Stimulated activated naive B cell treated with anti-CD40 and anti-IgM and Interleukin-4, amounts not matched to agents 10 μg/mL and 1 μg/mL and 100 μg/mL, for 72 hours (primary cell): Measurements from ENCODE around the gene ISG15.

Experiments
- ATAC-seq, 2 donors: fragments of 150-1000 bp; cut with Tn5 transposase; replicated peaks; 2 replicates each; pipeline ENCODE4 v1.10.0; 2021; ENCODE audit warnings: moderate library complexity in 1 of 2
- DNase-seq: peaks from one replicate; pipeline ENCODE4 v3.0.0; 2021
- H3K27ac Mint-ChIP-seq: one replicate; pipeline ENCODE4 v1.8.0; 2022; ENCODE audit warnings: mild to moderate bottlenecking, mixed read lengths
- H3K27me3 Mint-ChIP-seq, 2 donors: one replicate each; pipeline ENCODE4 v1.8.0; 2022; ENCODE audit warnings: mixed read lengths in 2 of 2
- H3K36me3 Mint-ChIP-seq, 2 donors: one replicate each; pipeline ENCODE4 v1.8.0; 2022; ENCODE audit warnings: mixed read lengths in 2 of 2, mild to moderate bottlenecking in 1 of 2
- H3K4me1 Mint-ChIP-seq, 2 donors: one replicate each; pipeline ENCODE4 v1.8.0; 2022; ENCODE audit warnings: mixed read lengths in 2 of 2, mild to moderate bottlenecking in 1 of 2
- H3K4me3 Mint-ChIP-seq, 2 donors: one replicate each; pipeline ENCODE4 v1.8.0; 2022; ENCODE audit warnings: mild to moderate bottlenecking in 2 of 2, mixed read lengths in 2 of 2, moderate library complexity in 1 of 2
- H3K9me3 Mint-ChIP-seq, 2 donors: one replicate each; pipeline ENCODE4 v1.8.0; 2022; ENCODE audit warnings: mixed read lengths in 2 of 2, mild to moderate bottlenecking in 1 of 2

The ISG15 gene

DNA sequence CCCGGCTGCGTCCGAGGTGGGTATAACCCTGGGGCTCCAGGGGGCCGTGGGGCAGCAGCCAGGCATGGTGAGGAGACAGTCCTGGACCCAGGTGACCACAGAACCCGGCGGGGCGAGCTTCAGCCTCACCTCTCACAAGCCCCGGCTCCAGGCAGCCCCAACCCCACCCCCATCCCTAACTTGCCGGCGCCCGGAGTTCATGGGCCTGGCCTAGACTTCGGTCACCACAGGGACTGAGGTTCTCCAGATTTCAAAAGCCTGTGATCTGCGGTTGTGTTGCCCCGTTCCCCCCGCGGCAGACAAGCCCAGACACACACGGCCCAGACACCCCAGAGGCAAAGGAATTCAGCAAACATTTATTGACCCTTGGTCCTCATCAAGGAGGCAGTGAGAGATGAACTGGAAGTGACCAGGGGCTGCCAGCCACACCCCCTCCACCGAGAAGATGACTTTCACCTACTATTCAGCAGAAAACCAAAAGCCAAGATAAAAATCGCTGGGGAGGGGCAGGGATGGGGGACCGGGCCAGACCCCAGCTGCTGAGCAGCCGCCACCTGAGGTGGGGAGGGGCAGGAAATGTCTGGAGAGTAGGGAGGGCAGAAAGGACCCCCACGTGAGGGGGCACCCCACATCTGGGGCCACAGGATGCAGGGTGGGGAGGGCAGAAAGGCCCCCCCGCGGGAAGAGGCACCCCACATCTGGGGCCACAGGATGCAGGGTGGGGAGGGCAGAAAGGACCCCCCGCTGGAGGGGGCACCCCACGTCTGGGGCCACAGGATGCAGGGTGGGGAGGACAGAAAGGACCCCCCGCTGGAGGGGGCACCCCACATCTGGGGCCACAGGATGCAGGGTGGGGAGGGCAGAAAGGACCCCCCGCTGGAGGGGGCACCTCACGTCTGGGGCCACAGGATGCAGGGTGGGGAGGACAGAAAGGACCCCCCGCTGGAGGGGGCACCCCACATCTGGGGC lies 17.3 kb upstream of the ISG15 start:
- DNase-seq: no peak
- H3K9me3 Mint-ChIP-seq: peaks cover 3 to 5% of the 10 kb centered on the region in 2 donors
- peaks cover 44 to 71% of the 10 kb centered on the region in 2 donors for H3K27me3 Mint-ChIP-seq
- no peak for ATAC-seq
- no peak overlapping the region for H3K27ac Mint-ChIP-seq
- H3K4me3 Mint-ChIP-seq: no peak overlapping the region
- peaks cover 0 to 3% of the 10 kb centered on the region in 2 donors for H3K36me3 Mint-ChIP-seq
- H3K4me1 Mint-ChIP-seq: peaks cover 12 to 19% of the 10 kb centered on the region in 2 donors

DNA sequence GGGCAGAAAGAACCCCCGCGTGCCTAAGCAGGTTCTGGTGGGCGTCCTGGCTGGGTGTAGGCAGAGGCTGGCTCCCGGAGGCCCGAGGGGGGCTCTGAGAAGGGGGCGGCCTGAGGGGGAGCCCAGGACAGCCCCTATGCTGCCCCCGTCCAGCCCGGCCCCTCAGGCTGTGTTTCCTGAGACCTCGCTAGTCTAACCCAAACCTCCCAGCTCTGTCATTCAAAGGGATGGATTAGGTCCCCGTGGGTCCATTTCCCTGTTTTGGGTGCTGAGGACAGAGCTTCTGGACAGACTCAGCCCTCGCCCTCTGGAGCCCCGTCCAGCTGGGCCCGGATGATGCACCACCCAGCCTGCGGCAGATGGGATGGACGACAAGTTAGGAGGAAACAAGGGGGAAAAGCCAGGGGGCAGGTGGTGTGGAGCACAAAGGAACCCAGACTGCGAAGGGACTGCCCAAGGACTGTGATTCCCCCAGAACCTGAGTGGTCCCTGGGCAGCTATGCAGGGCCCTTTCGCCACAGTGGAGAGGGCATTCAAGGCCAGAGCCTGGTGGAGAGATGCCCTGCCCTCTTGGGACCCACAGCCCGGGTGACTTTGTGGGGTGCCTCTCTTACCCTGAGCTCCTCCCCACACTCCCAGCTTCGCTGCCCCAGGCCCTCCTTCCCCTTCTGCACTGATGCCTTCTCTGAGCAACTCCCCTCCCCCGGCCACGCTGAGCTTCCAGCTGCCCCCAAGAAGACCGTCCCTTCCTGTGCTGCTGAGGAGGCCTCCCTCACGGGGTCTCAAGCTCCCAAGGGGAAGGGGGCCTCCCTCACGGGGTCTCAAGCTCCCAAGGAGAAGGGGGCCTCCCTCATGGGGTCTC lies 16.2 kb upstream of the ISG15 start:
- DNase-seq (no peak), ATAC-seq (no peak)
- Mint-ChIP-seq H3K27me3 (peaks cover 38 to 65% of the 10 kb centered on the region in 2 donors), H3K4me3 (peak overlapping the region in 1 of 2 donors; percentile 8), H3K9me3 (peaks cover under 1 to 3% of the 10 kb centered on the region in 2 donors), H3K4me1 (peaks cover 11 to 25% of the 10 kb centered on the region in 2 donors), H3K27ac (peak overlapping the region; percentile 62), H3K36me3 (no peaks in the 10 kb centered on the region)

DNA sequence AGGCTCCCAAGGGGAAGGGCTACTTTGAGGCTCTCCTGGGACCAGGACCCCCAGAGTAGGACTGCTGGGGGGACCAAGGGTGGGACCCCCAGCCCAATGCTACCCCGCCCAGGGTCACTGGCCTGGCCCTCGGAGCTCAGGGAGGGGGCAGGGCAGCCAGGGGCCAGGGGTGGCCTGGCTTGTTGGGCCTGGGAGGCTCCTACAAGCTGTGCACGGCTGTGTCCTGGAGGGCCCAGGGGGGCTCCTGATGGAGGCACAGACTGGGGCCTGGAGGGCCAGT lies 15.6 kb upstream of the ISG15 start:
- Mint-ChIP-seq H3K4me1 (peaks cover 9 to 22% of the 10 kb centered on the region in 2 donors), H3K27ac (peak overlapping the region; percentile 62), H3K36me3 (no peaks in the 10 kb centered on the region), H3K9me3 (peaks cover 0 to under 1% of the 10 kb centered on the region in 2 donors), H3K4me3 (no peak overlapping the region), H3K27me3 (peaks cover 36 to 61% of the 10 kb centered on the region in 2 donors)
- no peak for DNase-seq
- ATAC-seq: no peak

DNA sequence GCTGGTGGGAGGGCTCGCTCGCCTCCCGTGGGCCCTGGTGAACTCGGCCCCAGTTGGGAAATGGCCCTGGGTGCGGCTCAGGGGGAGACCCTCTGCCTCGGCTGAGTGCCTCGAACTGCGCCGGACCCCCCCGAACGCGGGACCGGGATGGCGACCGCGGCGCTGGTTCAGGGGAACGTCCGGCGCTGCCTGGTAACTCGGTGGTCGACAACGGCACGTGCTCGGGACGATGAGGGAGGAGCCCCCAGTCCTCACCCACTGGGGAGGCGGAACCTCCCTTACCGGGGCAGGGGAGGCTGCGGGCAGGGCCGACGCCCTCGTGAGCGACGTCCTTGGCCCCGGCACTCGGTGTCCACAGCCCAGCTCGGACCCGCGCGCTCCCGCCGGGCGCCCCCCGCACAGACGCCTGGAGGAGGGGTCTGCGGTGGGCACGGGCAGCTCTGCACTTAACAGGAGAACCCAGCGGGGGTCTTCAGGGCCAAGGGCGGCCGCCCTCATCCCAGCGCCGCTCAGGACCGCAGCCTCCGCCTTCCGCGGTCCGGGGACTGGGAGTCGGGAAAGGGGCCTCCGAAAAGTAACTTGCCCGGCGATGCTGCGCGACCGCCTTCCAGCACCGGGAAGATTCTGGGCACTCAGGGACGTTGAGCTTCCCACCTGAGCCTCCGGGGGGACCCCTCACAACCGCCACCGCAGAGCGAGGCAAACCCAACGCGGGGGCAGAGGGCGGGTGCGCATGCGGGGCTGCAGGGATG lies 15.1 kb upstream of the ISG15 start:
- no peak for DNase-seq
- no peaks in the 10 kb centered on the region for H3K9me3 Mint-ChIP-seq
- peaks cover 9 to 21% of the 10 kb centered on the region in 2 donors for H3K4me1 Mint-ChIP-seq
- no peak for ATAC-seq
- no peak overlapping the region for H3K27ac Mint-ChIP-seq
- H3K36me3 Mint-ChIP-seq: no peaks in the 10 kb centered on the region
- H3K27me3 Mint-ChIP-seq: peaks cover 39 to 60% of the 10 kb centered on the region in 2 donors
- peak overlapping the region; percentile 53 to 56 for H3K4me3 Mint-ChIP-seq

DNA sequence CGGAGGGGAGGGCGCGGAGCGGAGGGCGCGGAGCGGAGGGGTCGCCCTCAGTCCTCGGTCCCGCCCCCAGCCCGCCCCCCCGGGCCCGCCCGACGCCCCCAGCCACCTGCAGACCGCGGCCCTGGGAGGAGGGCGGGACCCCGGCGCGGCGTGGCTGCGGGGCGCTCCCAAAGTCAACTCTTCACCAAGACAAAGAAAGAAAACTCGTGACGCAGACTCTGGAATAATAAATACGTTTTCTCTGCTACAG lies 14.6 kb upstream of the ISG15 start:
- peaks cover 9 to 21% of the 10 kb centered on the region in 2 donors for H3K4me1 Mint-ChIP-seq
- ATAC-seq: no peak

DNA sequence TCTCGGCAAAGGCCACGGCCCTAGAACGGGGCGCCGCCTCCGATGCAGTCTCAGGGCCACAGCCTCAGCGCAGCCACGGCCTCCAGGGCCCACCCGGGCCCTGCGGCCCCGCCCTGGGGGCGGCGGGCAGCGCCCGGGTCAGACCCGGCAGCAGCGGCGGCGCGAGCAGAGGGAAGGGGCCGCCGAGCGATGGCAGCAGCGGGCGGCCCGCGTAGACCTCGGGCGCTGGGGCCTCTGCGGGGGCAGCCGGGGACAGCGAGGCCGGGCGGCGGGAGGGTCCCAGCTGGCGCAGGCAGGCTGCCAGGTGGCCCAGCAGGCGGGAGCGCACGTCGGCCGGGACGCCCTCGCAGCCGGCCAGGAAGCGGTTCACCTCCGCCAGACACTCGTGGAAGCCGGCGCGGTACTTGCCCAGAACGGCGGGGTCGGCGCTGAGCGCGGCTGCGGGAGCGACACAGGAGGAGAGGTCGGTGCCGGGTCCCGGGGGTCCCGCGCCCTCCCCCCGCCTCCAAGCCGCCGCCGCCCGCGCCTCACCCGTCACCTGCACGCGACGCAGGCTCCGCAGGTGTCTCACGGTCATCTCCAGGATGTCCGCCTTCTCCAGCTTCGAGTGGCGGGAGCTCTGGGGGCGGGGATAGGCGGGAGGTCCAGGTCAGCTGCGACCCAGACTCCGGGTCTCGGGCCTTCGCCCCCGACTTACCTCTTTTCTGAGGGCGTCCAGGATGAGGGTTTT lies 14.1 kb upstream of the ISG15 start:
- Mint-ChIP-seq H3K27me3 (peaks cover 45 to 62% of the 10 kb centered on the region in 2 donors), H3K9me3 (no peaks in the 10 kb centered on the region), H3K27ac (no peak overlapping the region), H3K4me3 (peak overlapping the region in 1 of 2 donors; percentile 35), H3K4me1 (peaks cover 8 to 21% of the 10 kb centered on the region in 2 donors), H3K36me3 (no peaks in the 10 kb centered on the region)
- peak in 1 of 2 donors; percentile 3 for ATAC-seq
- DNase-seq: no peak

More for the DNA sequence above, 14.6 kb upstream of the ISG15 start:
- Mint-ChIP-seq H3K27ac (no peak overlapping the region), H3K27me3 (peaks cover 43 to 59% of the 10 kb centered on the region in 2 donors), H3K36me3 (no peaks in the 10 kb centered on the region), H3K4me3 (no peak overlapping the region), H3K9me3 (no peaks in the 10 kb centered on the region)
- DNase-seq: no peak

DNA sequence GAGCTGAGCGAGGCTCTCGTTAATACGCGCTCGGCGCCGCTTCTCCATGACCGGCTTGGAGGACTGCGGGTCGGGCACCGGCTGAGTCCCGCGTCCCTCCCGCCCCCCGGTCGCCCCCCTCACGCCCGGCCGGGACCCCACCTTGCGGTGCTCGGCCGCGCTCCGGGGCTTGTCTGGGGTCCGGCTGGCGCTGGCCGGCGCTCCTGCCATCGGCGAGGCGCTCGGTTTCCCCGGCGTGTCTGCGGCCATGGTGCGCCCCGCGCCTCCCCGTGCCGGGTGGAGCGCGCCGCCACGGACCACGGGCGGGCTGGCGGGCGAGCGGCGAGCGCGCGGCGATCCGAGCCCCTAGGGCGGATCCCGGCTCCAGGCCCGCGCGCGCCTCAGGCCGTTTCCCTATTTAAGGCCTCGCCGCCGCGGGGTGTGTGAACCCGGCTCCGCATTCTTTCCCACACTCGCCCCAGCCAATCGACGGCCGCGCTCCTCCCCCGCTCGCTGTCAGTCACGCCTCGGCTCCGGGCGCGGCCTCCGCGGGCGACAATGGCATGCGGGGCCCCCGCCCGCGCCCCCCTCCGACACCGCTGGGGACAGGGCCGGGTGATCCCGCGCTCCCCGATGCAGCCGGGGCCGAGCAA lies 13.5 kb upstream of the ISG15 start, which contains the start of gene HES4:
TSS of gene HES4 (minus strand) at position 373 of the 632 bp plus-strand sequence. CDS start at position 249, 124 bp downstream.
- peak; percentile 48 to 60 for ATAC-seq
- no peak for DNase-seq
- Mint-ChIP-seq H3K27ac (peak within 1 kb of the TSS; percentile 84), H3K4me3 (peak within 1 kb of the TSS; percentile 75 to 82), H3K27me3 (peaks cover 49 to 63% of the 10 kb centered on the region in 2 donors), H3K36me3 (no peaks in the 10 kb centered on the region), H3K4me1 (peaks cover 11 to 27% of the 10 kb centered on the region in 2 donors), H3K9me3 (no peaks in the 10 kb centered on the region)

DNA sequence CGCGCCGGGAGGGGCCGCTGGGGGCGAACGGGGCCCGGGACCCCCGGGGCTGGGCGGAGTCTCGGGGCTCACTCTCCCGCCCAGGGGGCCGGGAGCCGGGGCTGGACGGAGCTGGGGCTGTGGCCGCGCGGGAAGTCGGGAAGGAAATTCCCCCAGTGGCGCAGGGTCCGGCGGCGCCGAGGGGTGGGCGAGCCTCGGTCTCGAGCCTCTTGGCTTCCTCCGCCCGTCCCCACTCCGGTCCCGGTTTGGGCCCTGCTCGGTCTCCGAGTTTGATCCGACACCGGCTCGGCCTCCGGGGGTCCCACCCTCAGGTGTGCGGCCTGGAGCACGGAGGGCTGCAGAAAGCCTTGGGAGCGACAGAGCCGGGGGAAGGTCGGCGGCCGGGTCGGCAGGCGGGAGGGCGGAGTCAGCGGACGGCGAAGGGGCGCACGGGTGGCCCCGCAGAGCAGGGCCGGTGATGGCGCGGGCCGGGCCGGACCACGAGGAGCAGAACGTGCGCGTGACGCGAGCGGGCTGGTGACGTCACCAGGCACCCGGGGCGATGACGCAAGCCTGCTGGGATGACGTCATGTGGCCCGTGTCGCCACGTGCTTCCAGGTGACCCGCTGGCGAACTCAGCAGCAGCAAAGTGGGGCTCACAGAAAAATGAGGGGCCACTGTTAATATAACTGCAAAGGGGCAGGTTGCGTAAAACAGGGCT lies 12.8 kb upstream of the ISG15 start:
- Mint-ChIP-seq H3K4me3 (peak overlapping the region; percentile 75 to 82), H3K27me3 (peaks cover 49 to 63% of the 10 kb centered on the region in 2 donors), H3K9me3 (no peaks in the 10 kb centered on the region), H3K36me3 (no peaks in the 10 kb centered on the region), H3K4me1 (peaks cover 16 to 32% of the 10 kb centered on the region in 2 donors), H3K27ac (peak overlapping the region; percentile 84)
- ATAC-seq (peak; percentile 19 to 24), DNase-seq (no peak)

DNA sequence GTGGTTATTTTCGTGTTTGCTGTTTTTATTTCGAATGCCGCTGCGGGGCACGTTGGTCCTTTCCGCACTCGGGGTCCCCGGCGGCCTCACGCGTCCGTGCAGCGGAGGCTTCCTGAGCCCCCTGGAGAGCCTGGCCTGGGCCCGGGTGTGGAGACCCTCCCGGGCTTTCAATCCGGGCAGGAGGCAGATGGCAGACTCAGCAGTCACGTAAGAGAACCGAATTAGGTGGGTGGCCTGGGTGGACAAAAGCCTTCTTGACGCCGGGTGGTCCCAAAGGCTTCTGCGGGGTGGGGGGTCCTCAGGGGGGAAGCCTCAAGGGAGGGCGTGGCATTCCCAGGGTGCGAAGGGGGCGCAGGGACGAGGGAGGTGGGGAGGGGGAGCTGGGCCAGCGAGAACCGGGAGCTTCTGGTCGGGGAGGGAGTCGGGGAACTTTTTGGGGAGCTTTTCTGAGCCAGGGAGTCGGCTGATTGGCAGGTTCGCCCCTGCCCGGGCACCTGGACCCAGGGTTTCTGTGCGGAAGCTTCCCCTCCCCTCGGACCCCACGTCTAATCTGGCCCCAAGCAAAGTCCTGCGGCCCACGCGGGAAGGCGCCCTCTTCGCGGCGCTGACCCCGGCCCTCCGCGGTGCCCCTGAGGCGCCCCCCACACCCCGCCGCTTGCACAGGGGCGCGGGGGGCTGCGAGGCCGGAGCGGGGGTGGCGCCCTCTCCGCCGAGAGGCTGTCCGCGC lies 12.1 kb upstream of the ISG15 start:
- H3K9me3 Mint-ChIP-seq: no peaks in the 10 kb centered on the region
- no peaks in the 10 kb centered on the region for H3K36me3 Mint-ChIP-seq
- peak overlapping the region; percentile 84 for H3K27ac Mint-ChIP-seq
- H3K4me3 Mint-ChIP-seq: peak overlapping the region; percentile 75 to 82
- ATAC-seq (no peak), DNase-seq (no peak)
- peaks cover 49 to 62% of the 10 kb centered on the region in 2 donors for H3K27me3 Mint-ChIP-seq
- H3K4me1 Mint-ChIP-seq: peaks cover 14 to 27% of the 10 kb centered on the region in 2 donors

DNA sequence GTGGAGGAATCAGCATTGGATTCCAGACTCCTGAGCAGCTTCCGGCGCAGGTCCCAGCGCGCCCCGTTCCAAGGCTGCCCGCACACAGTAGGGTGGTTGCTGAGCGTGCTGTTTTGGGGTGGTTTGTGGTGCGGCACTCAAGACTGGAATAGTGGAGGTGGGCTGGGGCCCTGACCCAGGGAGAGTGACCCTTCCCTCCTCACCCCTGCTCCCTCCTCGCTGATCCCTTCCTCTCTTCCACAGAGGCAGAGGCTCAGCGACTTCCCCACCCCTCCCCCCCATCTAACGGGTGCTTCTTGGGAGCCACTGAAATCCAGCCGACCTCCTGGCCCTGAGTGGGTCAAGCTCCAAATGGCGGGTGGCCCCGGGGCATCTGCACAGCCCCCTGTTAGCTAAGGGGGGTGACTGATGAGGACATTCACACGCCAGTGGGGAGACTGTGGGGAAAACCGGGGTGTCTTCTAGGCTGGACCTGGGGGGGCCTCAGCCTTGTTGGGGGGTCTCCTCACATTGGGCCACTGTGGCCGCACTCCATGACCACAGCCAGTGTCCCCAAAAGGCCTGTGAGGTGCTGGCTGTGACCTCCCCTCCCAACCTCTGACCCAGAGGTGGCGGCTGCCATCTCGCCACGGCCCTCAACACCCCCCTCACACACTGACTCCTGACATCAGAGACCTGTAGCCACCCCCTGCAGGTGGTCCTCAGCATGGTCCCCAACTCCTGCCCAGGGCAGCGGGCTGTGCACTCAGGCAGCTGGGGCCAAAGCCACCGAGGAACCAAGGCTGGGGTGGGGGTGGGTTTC lies 9.5 kb upstream of the ISG15 start:
- ATAC-seq (no peak), DNase-seq (no peak)
- Mint-ChIP-seq H3K9me3 (no peaks in the 10 kb centered on the region), H3K4me3 (no peak overlapping the region), H3K27ac (no peak overlapping the region), H3K4me1 (peaks cover 13 to 24% of the 10 kb centered on the region in 2 donors), H3K36me3 (no peaks in the 10 kb centered on the region), H3K27me3 (peaks cover 49 to 64% of the 10 kb centered on the region in 2 donors)

DNA sequence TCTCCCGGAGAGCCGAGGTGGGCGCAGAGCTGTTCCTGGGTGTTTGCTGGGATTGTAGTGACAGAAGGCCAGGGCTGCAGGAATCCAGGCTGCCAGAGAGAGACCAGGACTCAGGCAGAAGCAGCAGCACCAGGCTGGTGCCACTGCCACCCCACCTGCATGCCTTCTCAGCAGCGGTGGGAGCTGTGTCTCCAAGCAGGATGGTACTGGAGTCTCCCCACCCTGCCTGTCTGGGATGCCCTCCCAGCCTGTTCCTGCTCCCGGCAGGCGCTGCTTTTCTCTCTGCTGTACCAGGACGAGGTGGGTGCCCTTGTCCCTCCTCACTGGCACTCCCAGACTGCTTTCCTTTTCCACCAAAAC lies 8.9 kb upstream of the ISG15 start:
- Mint-ChIP-seq H3K4me3 (no peak overlapping the region), H3K4me1 (peaks cover 16 to 27% of the 10 kb centered on the region in 2 donors), H3K27ac (no peak overlapping the region), H3K27me3 (peaks cover 47 to 63% of the 10 kb centered on the region in 2 donors), H3K9me3 (peaks cover 2 to 3% of the 10 kb centered on the region in 2 donors), H3K36me3 (peaks cover 0 to 2% of the 10 kb centered on the region in 2 donors)
- DNase-seq (no peak), ATAC-seq (no peak)
